Ishikawa (cell line): ENCODE data around the gene ZFP14.

Experiments used
- CEBPB ChIP-seq: IDR thresholded peaks from 2 replicates; pipeline ENCODE4 v1.6.1; 2012
- CREB1 ChIP-seq: IDR thresholded peaks from 2 replicates; pipeline ENCODE4 v1.6.1; 2012; ENCODE audit warnings: low read depth
- EGR1 ChIP-seq: IDR thresholded peaks from 2 replicates; pipeline ENCODE4 v1.6.1; 2012
- EP300 ChIP-seq: IDR thresholded peaks from 2 replicates; pipeline ENCODE4 v1.6.1; 2012; ENCODE audit warnings: borderline replicate concordance
- FOXM1 ChIP-seq: IDR thresholded peaks from 2 replicates; pipeline ENCODE4 v1.6.1; 2012; ENCODE audit warnings: low read depth, borderline replicate concordance
- MAX ChIP-seq: IDR thresholded peaks from 2 replicates; pipeline ENCODE4 v1.6.1; 2012
- NFIC ChIP-seq: IDR thresholded peaks from 2 replicates; pipeline ENCODE4 v1.6.1; 2012
- RAD21 ChIP-seq: IDR thresholded peaks from 2 replicates; pipeline ENCODE4 v1.6.1; 2012; ENCODE audit warnings: low read depth
- REST ChIP-seq: IDR thresholded peaks from 2 replicates; pipeline ENCODE4 v1.6.1; 2012; ENCODE audit warnings: low read depth, mild to moderate bottlenecking
- TAF1 ChIP-seq: IDR thresholded peaks from 2 replicates; pipeline ENCODE4 v1.6.1; 2012; ENCODE audit warnings: low read depth, mild to moderate bottlenecking
- TCF12 ChIP-seq: IDR thresholded peaks from 2 replicates; pipeline ENCODE4 v1.6.1; 2012; ENCODE audit warnings: low read depth
- TEAD4 ChIP-seq: IDR thresholded peaks from 2 replicates; pipeline ENCODE4 v1.6.1; 2012
- YY1 ChIP-seq: IDR thresholded peaks from 2 replicates; pipeline ENCODE4 v1.6.1; 2012; ENCODE audit warnings: low read depth
- ZBTB7A ChIP-seq: IDR thresholded peaks from 2 replicates; pipeline ENCODE4 v1.6.1; 2012; ENCODE audit warnings: low read depth
- TF ChIP-seq, protein P1 (sequence below): IDR thresholded peaks from 2 replicates; pipeline ENCODE4 v1.6.1; 2012

The ZFP14 gene

DNA sequence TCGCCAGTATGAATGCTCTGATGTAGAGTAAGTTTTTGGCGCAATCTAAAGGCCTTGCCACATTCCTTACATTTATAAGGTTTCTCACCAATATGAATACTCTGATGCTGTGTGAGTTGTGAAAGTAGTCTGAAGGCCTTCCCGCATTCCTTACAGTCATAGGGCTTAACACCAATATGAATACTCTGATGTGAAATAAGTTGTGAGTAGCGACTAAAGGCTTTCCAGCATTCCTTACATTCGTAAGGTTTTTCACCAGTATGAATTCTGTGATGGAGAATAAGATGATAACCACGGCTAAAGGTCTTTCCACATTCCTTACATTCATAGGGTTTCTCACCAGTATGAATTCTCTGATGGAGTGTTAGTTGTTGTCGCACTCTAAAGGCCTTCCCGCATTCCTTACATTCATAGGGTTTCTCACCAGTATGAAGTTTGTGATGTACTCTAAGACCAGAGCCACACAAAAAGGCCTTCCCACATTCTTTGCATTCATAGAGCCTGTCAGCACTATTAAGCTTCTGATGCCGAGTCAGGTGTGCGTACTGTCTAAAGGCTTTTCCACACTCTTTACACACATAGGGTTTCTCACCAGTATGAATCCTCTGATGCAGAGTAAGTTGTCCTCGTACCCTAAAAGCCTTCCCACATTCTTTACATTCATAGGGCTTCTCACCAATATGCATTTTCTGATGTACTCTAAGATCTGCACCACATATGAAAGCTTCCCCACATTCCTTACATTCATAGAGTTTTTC, 14.1 kb upstream of the ZFP14 start:
- TF ChIP-seq EP300 (no peak), ZBTB7A (no peak), FOXM1 (no peak), CEBPB (no peak), EGR1 (no peak), YY1 (no peak), CREB1 (no peak), NFIC (no peak), TAF1 (no peak), RAD21 (no peak), REST (no peak), TCF12 (no peak), TEAD4 (no peak)
- TF ChIP-seq, protein P1, sequence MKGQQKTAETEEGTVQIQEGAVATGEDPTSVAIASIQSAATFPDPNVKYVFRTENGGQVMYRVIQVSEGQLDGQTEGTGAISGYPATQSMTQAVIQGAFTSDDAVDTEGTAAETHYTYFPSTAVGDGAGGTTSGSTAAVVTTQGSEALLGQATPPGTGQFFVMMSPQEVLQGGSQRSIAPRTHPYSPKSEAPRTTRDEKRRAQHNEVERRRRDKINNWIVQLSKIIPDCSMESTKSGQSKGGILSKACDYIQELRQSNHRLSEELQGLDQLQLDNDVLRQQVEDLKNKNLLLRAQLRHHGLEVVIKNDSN, result no peak

DNA sequence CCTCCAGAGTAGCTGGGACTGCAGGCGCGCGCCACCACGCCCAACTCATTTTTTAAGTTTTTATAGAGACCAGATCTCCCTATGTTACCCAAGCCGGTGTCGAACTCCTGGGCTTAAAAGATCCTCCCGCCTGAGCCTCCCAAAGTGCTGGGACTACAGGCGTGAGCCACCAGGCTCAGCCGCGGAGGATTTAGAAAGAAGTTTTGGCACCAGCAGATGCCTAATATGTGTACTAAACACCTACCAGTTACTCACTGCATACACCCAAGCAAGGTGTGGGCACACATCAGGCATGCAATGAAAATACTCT, 464 bp upstream of the ZFP14 start:
- TF ChIP-seq CREB1 (no peak), FOXM1 (no peak), TCF12 (no peak), EP300 (no peak), NFIC (no peak), CEBPB (no peak), REST (no peak), ZBTB7A (no peak), RAD21 (no peak)
- TF ChIP-seq, protein P1, result no peak

GRCh38 chr19:36377541-36378178, 1.3 kb downstream of the ZFP14 start:
- no peak for TF ChIP-seq FOXM1
- TF ChIP-seq TAF1, result no peak
- no peak for TF ChIP-seq TCF12
- no peak for TF ChIP-seq MAX
- TF ChIP-seq TEAD4, result no peak
- TF ChIP-seq RAD21, result no peak
- no peak for TF ChIP-seq NFIC
- TF ChIP-seq YY1, result no peak
- no peak for TF ChIP-seq EP300
- no peak for TF ChIP-seq CEBPB
- no peak for TF ChIP-seq EGR1
- TF ChIP-seq, protein P1, result no peak
- no peak for TF ChIP-seq CREB1
- TF ChIP-seq ZBTB7A, result no peak

DNA sequence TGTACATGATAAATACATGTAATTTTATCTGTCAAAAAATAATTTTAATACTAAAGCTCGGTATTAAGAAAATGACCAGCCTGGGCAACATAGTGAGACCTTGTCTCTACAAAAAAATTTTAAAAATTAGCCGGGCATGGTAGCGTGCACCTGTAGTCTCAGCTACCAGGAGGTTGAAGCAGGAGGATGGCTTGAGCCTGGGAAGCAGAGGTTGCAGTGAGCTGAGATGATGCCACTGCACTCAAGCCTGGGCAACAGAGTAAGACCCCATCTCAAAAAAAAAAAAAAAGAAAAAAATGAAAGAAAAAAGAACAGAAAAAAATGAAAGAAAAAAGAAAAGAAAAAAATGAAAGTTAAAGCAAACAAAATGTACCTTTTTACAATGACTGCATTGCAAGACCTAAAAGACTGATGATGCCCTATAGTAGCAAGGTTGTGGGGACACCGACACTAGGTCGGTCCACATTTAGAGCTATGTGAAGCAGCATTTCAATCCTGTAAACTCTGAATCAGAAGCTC, 5.3 kb downstream of the ZFP14 start:
- TF ChIP-seq FOXM1 (no peak), RAD21 (no peak), TAF1 (no peak), YY1 (no peak), TCF12 (no peak), TEAD4 (no peak), ZBTB7A (no peak), NFIC (no peak), EP300 (no peak), MAX (no peak), CREB1 (no peak), REST (no peak), CEBPB (no peak), EGR1 (no peak)
- TF ChIP-seq, protein P1, result no peak
